ENCODE measurements around the gene RAB40B.
"Not testable (repeated sequence)": the region's sequence is repeated elsewhere in the genome, so short reads cannot be mapped to it uniquely, and the experiment has no call there.

Gene RAB40B

GRCh38 chr17:82698065-82698973 is at the start of gene RAB40B:
TSS of gene RAB40B (minus strand) at chr17:82698698. CDS start at chr17:82698596, 102 bp downstream.
- DNase-seq (ENCODE audit: low spot score) = peak; percentile 99

- no peak for DNase-seq (ENCODE audit: low spot score)
Observed at GRCh38 chr17:82745524-82745923, 47.0 kb upstream of the RAB40B start.

- DNase-seq (ENCODE audit: low spot score) = not testable (repeated sequence)
Observed at GRCh38 chr17:82744736-82745135, 46.2 kb upstream of the RAB40B start.

GRCh38 chr17:82743344-82744219 is 45.1 kb upstream of the RAB40B start:
- DNase-seq (ENCODE audit: low spot score) = no peak

GRCh38 chr17:82740906-82741759 is 42.6 kb upstream of the RAB40B start:
- no peak for DNase-seq (ENCODE audit: low spot score)

GRCh38 chr17:82737967-82738877 is 39.7 kb upstream of the RAB40B start:
- peak; percentile 97 for DNase-seq (ENCODE audit: low spot score)

- no peak for DNase-seq (ENCODE audit: low spot score)
Observed at GRCh38 chr17:82736511-82737185, 38.1 kb upstream of the RAB40B start.

GRCh38 chr17:82734987-82735866 is 36.7 kb upstream of the RAB40B start, which contains the start of gene FN3K:
TSS of gene FN3K (plus strand) at chr17:82735615. CDS start at chr17:82735637, 22 bp downstream.
- peak; percentile 79 for DNase-seq (ENCODE audit: low spot score)

- no peak for DNase-seq (ENCODE audit: low spot score)
Observed at GRCh38 chr17:82732118-82732743, 33.7 kb upstream of the RAB40B start.

GRCh38 chr17:82729479-82730260 is 31.2 kb upstream of the RAB40B start:
- no peak for DNase-seq (ENCODE audit: low spot score)

- no peak for DNase-seq (ENCODE audit: low spot score)
Observed at GRCh38 chr17:82726427-82726826, 27.9 kb upstream of the RAB40B start.

GRCh38 chr17:82723169-82723807 is 24.8 kb upstream of the RAB40B start:
- no peak for DNase-seq (ENCODE audit: low spot score)

GRCh38 chr17:82722341-82723013 is 24.0 kb upstream of the RAB40B start:
- no peak for DNase-seq (ENCODE audit: low spot score)

GRCh38 chr17:82720204-82720603 is 21.7 kb upstream of the RAB40B start:
- no peak for DNase-seq (ENCODE audit: low spot score)

- no peak for DNase-seq (ENCODE audit: low spot score)
Observed at GRCh38 chr17:82718986-82719685, 20.6 kb upstream of the RAB40B start.
